ENCODE data around the gene REEP5. TPM values are rescaled to one million over a fixed set of nuclear protein-coding genes. Genes with fewer than 3 reads are reported as not detected.

The REEP5 gene
- total and polyA plus RNA-seq, 4 donors = 41.5 to 182 (median 44.0) TPM

- no peak for TF ChIP-seq RXRA (IDR thresholded peaks at IDR 0.05)
- TF ChIP-seq FOXA2 (IDR thresholded peaks at IDR 0.05) = no peak
- TF ChIP-seq ATF3 (IDR thresholded peaks at IDR 0.05) = no peak
- Histone ChIP-seq H3K27ac (ENCODE audit: low read depth in 1 of 2, low read length in 2 of 2) (no peak overlapping the region), H3K9ac (ENCODE audit: low read depth in 1 of 2, low read length in 2 of 2) (no peak overlapping the region), H3K4me1 (ENCODE audit: control insufficient read depth in 4 of 4, insufficient read depth in 4 of 4, low read length in 3 of 4) (peaks cover 0 to 6% (median 1%) of the 10 kb centered on the region in 4 donors), H3K27me3 (ENCODE audit: control insufficient read depth in 4 of 4, insufficient read depth in 4 of 4, low read length in 3 of 4) (no peaks in the 10 kb centered on the region), H3K9me3 (ENCODE audit: control insufficient read depth in 4 of 4, low read length in 3 of 4) (no peaks in the 10 kb centered on the region), H3K36me3 (ENCODE audit: control insufficient read depth in 4 of 4, insufficient read depth in 3 of 4, low read depth in 1 of 4, low read length in 3 of 4) (peaks cover 0 to 4% (median under 1%) of the 10 kb centered on the region in 4 donors), H3K4me3 (ENCODE audit: low read depth in 1 of 3, low read length in 3 of 3) (no peak overlapping the region)
- no peak for DNase-seq (ENCODE audit: low spot score)
- 89% methylated on average over 1 of the region's 1 CpG for WGBS
Measured at GRCh38 chr5:112844489-112844888, 77.5 kb downstream of the REEP5 start.

DNA sequence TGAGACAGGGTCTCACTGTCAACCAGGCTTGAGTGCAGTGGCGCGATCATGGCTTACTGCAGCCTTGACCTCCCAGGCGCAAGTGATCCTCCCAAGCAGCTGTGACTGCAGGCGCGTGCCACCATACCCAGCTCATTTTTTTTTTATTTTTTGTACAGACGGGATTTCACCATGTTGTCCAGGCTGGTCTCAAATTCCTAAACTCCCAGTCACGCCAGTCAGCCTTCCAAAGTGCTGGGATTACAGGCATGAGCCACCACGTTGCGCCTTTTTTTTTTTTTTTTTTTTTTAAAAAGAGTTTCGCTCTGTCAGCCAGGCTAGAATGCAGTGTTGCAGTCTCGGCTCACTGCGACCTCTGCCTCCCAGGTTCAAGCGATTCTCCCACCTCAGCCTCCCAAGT is 88.1 kb downstream of the REEP5 start:
- peaks cover 7 to 20% (median 17%) of the 10 kb centered on the region in 4 donors for H3K36me3 ChIP-seq (ENCODE audit: control insufficient read depth in 4 of 4, insufficient read depth in 3 of 4, low read depth in 1 of 4, low read length in 3 of 4)
- H3K4me3 ChIP-seq (ENCODE audit: low read depth in 1 of 3, low read length in 3 of 3) = no peak overlapping the region
- TF ChIP-seq JUND (IDR thresholded peaks at IDR 0.05) (no peak), NR2F2 (IDR thresholded peaks at IDR 0.05) (no peak), YY1 (IDR thresholded peaks at IDR 0.05) (no peak), ATF3 (IDR thresholded peaks at IDR 0.05) (no peak), FOXA1 (IDR thresholded peaks at IDR 0.05) (no peak), RXRA (IDR thresholded peaks at IDR 0.05) (no peak), GABPA (IDR thresholded peaks at IDR 0.05 in 1 of 2, conservative IDR thresholded peaks at IDR 0.05 in 1 of 2) (no peak), HNF4A (conservative IDR thresholded peaks at IDR 0.05) (no peak), REST (IDR thresholded peaks at IDR 0.05) (no peak), EGR1 (IDR thresholded peaks at IDR 0.05; ENCODE audit: low read depth in 2 of 2) (no peak), SP1 (IDR thresholded peaks at IDR 0.05) (no peak), RAD21 (IDR thresholded peaks at IDR 0.05) (no peak), CTCF (IDR thresholded peaks at IDR 0.05; ENCODE audit: low read depth, low read length, missing input control) (no peak), HNF4G (IDR thresholded peaks at IDR 0.05) (no peak), ZBTB33 (IDR thresholded peaks at IDR 0.05) (no peak)
- TF ChIP-seq, protein P1, sequence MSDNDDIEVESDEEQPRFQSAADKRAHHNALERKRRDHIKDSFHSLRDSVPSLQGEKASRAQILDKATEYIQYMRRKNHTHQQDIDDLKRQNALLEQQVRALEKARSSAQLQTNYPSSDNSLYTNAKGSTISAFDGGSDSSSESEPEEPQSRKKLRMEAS (IDR thresholded peaks at IDR 0.05) = no peak
- H3K27ac ChIP-seq (ENCODE audit: low read depth in 1 of 2, low read length in 2 of 2) = no peak overlapping the region
- no peaks in the 10 kb centered on the region for H3K27me3 ChIP-seq (ENCODE audit: control insufficient read depth in 4 of 4, insufficient read depth in 4 of 4, low read length in 3 of 4)
- no peak overlapping the region for H3K9ac ChIP-seq (ENCODE audit: low read depth in 1 of 2, low read length in 2 of 2)
- no peaks in the 10 kb centered on the region for H3K9me3 ChIP-seq (ENCODE audit: control insufficient read depth in 4 of 4, low read length in 3 of 4)
- no peaks in the 10 kb centered on the region for H3K4me1 ChIP-seq (ENCODE audit: control insufficient read depth in 4 of 4, insufficient read depth in 4 of 4, low read length in 3 of 4)
- WGBS = 97% methylated on average over 13 of the region's 13 CpGs
- no peak for DNase-seq (ENCODE audit: low spot score)
